ENCODE results near the gene ACE.

ACE gene

GRCh38 chr17:63516910-63517824, 40.3 kb downstream of the ACE start:
- DNase-seq (ENCODE audit: low read depth) = peak; percentile 11

- DNase-seq (ENCODE audit: low read depth) = no peak
Observed at GRCh38 chr17:63517825-63518534, 41.1 kb downstream of the ACE start.

GRCh38 chr17:63519116-63519881, 42.4 kb downstream of the ACE start:
- no peak for DNase-seq (ENCODE audit: low read depth)

GRCh38 chr17:63519972-63520882, 43.4 kb downstream of the ACE start:
- no peak for DNase-seq (ENCODE audit: low read depth)

- DNase-seq (ENCODE audit: low read depth) = no peak
Observed at GRCh38 chr17:63523253-63523855, 46.5 kb downstream of the ACE start, which contains the start of gene KCNH6. KCNH6 (plus strand) TSS chr17:63523358; CDS start chr17:63523414, 56 bp downstream.

GRCh38 chr17:63524051-63524450, 47.2 kb downstream of the ACE start:
- DNase-seq (ENCODE audit: low read depth) = no peak

GRCh38 chr17:63525190-63525946, 48.5 kb downstream of the ACE start:
- DNase-seq (ENCODE audit: low read depth) = no peak

- no peak for DNase-seq (ENCODE audit: low read depth)
Observed at GRCh38 chr17:63526861-63527260, 50.0 kb downstream of the ACE start.

- no peak for DNase-seq (ENCODE audit: low read depth)
Observed at GRCh38 chr17:63528183-63528582, 51.3 kb downstream of the ACE start.

GRCh38 chr17:63529711-63530556, 53.1 kb downstream of the ACE start:
- no peak for DNase-seq (ENCODE audit: low read depth)

- DNase-seq (ENCODE audit: low read depth) = no peak
Observed at GRCh38 chr17:63530557-63531021, 53.7 kb downstream of the ACE start.

- no peak for DNase-seq (ENCODE audit: low read depth)
Observed at GRCh38 chr17:63531022-63531965, 54.4 kb downstream of the ACE start.

GRCh38 chr17:63533433-63534077, 56.7 kb downstream of the ACE start:
- DNase-seq (ENCODE audit: low read depth) = no peak

GRCh38 chr17:63534078-63534570, 57.3 kb downstream of the ACE start:
- no peak for DNase-seq (ENCODE audit: low read depth)

- DNase-seq (ENCODE audit: low read depth) = no peak
Observed at GRCh38 chr17:63534816-63535455, 58.1 kb downstream of the ACE start.

- DNase-seq (ENCODE audit: low read depth) = no peak
Observed at GRCh38 chr17:63535640-63536039, 58.8 kb downstream of the ACE start.

GRCh38 chr17:63537001-63537400, 60.1 kb downstream of the ACE start:
- no peak for DNase-seq (ENCODE audit: low read depth)
